GM11168 (cell line): ENCODE data around the gene FPR3.
"Not testable (repeated sequence)": the region's sequence is repeated elsewhere in the genome, so short reads cannot be mapped to it uniquely, and the experiment has no call there.

Experiments used
- in situ Hi-C: fragments of 300-500 bp; cut with MboI; formaldehyde crosslinking; loops from one replicate; pipeline ENCODE4 v1.12.0; 2022; ENCODE audit warnings: low sequenced_read_pairs; ENCODE audit not compliant: unreplicated experiment

The FPR3 gene, protein sequence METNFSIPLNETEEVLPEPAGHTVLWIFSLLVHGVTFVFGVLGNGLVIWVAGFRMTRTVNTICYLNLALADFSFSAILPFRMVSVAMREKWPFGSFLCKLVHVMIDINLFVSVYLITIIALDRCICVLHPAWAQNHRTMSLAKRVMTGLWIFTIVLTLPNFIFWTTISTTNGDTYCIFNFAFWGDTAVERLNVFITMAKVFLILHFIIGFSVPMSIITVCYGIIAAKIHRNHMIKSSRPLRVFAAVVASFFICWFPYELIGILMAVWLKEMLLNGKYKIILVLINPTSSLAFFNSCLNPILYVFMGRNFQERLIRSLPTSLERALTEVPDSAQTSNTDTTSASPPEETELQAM

DNA sequence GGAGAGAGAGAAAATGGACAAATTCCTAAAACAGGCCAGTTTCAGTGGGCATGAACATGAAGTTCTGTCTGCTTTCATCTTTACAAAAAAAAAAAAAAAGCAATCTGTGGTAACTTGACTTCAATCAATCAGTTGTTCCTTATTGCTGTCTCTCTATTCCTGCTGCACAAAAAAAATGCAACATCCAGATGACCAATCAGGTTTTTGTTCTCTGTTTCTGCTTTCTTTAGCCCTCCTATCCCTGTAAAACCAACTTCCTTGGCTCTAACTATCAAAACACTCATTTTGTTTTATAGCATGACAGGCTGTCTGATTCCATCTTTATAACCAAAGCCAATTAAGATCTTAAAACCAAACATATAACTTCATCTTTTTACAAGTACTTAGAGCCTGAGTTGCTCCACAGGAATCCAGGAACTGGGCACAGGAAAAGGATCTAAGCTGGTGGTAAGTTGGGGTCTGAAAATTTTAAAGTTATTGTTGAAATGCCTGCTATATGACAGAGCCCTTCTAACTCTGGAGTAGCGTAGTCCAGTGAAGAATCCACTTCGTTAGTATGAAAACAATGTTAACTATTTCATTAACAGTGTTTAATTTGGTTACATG lies at the start of gene FPR3:
Gene FPR3 (plus strand): TSS at position 273 of the 606 bp plus-strand sequence. CDS start 28,592 bp downstream, outside the sequence.
- in situ Hi-C loops = no loop called here

DNA sequence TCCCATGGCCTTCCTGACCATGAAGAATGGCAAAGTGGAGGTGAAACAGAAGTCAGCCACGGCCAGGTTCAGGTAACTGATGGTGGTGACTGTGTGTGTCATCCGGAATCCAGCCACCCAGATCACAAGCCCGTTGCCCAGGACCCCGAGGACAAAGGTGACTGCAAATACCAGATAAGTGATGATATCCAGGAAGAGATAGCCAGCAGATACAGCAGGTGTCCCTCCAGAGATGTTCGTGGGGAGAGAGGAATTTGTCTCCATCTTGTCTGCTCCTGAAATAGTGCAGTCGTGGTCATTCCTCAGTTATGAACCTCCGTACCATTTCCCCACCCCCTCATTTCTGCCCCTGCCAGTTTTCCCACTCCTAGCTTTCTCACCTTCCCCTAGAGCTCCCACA lies 48.2 kb upstream of the FPR3 start:
- in situ Hi-C loops = no loop called here

DNA sequence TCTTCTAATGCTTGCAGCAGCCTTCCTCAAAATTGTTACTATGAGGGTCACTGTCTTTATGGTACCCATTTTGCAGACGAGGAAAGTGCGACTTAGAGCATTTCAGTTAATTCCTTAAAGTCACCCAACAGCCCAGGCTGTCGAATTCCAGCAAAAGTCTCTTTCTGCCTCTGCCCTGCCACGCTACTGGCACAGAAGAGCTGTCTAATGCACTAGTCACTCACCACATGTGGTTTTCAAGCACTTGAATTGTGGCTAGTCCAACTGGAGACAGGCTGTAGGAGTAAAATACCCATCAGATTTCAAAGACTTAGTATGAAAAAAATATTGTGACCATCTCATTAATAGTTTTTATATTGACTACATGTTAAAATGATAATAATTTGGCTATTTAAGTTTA lies 45.0 kb upstream of the FPR3 start:
- in situ Hi-C loops = no loop called here

DNA sequence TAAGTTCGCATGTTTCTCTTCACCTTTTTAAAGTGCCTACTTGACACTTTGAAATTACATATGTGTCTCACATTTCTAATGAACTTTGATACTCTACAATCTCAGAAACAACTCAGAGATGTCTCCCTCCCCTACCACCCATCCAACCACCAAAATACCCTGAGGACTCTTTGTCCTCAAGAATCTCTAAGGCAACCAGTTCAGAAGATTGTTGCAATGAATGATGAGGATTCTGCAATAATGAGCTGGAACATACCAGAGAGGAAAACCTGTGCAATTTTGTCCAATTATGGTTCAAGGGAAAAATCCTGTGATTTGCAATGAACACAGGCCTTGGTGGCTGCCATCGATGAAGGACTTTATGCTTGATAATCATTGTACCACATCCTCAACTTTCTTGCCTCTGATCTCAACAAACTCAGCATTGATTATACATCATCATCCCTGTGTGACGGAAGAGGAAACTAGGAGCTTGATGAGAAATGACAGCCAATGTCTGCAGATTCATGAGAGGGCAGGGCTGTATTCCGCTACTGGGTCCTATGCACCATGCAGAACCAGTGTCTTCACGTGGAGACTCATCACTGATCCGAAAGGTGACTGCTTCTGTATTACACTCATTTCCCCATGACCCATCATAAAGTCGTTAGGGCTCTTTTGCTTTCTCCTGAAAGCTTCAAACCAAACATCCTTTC lies 44.4 kb upstream of the FPR3 start:
- in situ Hi-C loops = no loop called here

DNA sequence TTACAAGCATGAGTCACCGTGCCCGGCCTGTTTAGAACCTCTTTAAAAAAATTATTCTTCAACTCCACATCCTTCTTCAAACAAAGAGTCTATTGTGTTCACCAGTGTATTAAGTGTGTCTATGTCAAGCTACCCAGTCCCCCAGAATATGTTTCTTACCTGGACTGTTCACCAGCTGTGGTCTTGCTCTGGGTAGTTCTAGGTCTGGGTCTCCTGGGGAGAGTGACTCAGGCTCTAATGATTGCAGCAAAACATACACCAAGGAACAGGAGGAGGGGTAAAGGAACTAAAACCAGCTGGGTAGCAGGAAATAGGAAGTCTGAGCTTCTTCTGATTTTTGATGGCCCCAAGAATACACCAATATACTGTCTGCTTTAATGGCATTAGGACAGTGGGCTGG lies 43.3 kb upstream of the FPR3 start, which contains the start of gene FPR1:
Gene FPR1 (minus strand): TSS at position 224 of the 400 bp plus-strand sequence. CDS start 4,884 bp downstream, outside the sequence.
- in situ Hi-C loops = no loop called here

DNA sequence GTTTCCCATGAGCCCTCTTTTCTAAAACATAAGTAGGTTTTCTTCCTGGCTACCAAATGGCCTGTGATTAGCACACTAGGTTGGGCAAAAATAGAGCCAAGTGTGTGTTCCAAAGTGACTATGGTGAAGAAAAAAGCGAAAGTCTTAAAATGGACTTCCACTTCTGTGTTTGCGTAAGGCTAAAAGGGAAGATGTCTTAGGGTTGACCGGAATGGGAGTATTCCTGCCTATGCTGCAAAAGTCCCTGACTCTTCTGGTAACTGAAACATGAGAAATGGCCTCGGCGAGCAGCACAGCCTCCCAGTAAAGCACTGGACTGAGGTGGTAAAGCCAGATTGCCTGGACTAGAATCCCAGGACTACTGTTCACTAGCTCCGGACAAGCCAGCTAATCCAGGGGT lies 40.8 kb upstream of the FPR3 start:
- in situ Hi-C loops = no loop called here

DNA sequence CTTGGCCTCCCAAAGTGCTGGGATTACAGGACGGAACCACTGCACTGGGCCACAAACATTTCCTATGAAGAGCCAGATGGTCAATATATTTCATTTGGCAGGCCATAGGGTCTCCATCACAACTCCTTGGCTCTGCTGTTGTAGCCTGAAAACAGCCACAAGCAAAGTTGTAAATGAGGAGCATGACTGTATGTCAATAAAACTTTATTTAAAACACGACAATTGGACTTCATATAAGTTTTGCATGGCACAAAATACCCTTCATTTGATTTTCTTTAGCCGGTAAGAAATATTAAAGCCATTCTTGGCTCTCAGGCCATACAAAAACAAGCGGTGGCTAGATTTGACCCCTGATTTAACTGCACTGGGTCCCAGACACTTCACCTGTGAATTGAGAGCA lies 40.2 kb upstream of the FPR3 start:
- in situ Hi-C loops = no loop called here

DNA sequence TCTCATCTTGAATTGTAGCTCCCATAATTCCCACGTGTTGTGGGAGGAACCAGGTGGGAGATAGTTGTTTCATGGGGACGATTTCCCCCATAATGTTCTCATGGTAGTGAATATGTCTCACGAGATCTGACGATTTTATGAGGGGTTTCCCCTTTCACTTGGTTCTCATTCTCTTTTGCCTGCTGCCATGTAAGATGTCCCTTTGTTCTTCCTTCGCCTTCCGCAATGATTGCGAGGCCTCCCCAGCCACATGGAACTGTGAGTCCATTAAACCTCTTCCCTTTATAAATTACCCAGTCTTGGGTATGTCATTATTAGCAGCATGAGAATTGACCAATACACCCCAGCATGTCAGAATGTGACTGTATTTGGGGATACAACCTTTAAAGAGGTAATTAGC lies 39.4 kb upstream of the FPR3 start:
- in situ Hi-C loops = no loop called here

DNA sequence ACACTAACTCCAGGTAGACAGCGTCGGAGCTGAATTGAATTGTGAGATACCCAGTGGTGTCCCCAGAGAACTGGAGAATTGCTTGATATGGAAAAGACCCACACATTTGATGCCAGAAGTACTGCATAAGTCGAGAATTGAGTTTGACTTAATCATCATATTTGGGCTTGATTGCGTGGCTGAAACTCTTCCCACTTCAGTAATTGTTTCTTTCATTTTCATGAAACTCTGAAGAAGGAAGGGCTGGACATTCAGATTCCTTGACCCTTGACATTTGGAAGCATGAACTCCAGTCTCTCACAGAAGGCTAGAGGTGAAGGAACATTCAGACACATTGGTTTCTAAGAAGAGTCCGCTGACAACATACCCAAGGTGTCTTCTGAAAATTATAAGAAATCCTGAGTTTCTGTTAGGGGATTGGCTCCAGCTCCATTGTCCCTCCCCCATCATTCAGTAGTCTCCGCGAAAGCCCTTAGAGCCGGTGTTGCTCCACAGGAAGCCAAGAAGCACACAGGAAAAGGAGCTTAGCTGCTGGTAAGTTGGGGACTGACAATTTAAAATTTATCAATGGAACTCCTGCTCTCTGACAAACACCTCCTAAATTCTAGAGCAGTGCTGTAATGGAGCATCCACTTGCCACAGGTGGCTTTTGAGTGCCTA lies 34.1 kb upstream of the FPR3 start, which contains the start of gene FPR2:
Gene FPR2 (plus strand): TSS at position 484 of the 660 bp plus-strand sequence. CDS start 7,479 bp downstream, outside the sequence.
- in situ Hi-C loops = no loop called here

DNA sequence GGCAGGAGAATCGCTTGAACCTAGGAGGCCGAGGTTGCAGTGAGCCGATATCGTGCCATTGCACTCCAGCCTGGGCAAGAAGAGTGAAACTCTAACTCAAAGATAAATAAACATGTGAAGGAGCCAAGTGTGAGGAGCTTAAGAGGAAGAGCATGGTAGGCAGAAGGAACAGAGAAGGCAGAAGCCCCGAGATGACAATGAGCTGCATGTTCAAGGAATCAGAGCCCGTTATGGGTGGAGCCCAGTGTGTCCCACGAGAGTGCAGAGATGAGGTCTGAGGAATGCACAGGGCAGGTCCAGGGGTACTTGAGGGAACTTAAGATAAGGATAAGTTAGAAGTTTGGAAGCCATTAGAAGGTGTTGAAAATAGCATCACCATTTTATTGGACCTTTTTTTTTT lies 33.3 kb upstream of the FPR3 start:
- in situ Hi-C loops = no loop called here

DNA sequence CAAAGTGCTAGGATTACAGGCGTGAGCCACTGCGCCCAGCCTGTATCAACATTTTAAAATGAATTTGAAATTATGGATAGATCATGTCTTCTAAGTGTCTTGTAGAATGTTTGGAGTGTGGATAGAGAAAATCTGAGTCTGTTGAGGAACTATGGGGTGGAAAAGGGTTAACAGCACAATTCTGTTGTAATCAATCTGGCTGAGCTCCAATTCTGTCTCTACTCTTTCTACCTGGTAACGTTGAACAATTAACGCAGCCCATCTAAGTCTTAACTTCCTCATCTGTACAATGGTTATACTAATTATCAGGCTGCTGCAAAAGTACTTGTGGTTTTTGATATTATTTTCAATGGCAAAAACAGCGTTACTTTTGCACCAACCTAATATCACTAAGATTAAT lies 29.9 kb upstream of the FPR3 start:
- in situ Hi-C loops = no loop called here

DNA sequence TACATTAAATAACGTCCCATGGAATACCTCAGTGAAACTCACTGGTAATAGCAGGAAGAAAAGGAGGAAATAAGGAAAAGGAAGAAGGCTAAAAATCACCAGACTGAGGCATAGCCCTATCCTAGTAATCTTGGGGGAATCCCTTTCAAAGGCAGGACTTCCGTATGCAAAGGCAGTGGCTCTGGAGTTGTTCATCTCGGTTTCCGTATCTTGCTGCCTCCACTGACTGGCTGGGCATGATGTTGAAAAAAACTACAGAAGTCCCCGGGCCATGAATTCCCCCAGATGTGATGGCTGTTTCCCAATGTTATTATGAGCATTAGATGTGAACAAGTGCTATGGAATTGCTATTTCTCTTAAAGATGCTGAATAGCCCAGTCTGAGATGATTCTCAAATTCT lies 28.5 kb upstream of the FPR3 start:
- in situ Hi-C loops = no loop called here

DNA sequence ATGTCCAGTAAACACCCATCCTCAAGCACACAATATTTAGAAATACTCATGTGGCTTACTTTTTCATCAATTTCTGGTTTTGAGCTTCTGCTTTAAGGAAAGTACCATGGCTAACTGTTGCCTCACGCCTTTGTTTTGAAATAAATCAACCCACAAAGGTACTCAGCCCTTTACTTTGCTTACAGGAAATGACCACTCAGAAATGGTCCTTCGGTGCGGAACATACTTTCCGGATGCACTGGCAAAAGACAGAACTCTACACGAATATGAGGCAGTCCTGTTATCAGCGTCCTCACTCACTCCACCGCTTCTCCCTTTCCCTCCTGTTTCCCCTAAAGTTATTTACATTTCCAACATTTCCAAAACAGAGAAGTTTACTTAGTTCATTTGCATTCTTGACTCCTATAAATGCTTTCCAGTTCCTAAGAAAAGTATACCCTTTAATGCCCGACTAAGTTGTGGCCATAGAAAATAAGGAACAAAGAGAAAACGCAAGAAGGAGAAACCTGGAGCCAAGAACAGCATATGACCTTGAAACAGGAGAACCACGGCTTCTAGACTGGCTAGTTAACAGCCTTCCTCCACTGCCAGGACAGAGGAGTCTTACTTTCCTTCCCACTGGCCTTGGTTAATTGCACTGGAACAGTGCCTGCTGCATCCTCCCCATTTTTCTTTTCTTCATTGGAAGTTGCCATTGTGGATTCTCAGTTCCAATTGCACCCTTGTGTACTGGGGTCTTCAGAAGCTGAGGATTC lies 23.4 kb upstream of the FPR3 start:
- in situ Hi-C loops = no loop called here

DNA sequence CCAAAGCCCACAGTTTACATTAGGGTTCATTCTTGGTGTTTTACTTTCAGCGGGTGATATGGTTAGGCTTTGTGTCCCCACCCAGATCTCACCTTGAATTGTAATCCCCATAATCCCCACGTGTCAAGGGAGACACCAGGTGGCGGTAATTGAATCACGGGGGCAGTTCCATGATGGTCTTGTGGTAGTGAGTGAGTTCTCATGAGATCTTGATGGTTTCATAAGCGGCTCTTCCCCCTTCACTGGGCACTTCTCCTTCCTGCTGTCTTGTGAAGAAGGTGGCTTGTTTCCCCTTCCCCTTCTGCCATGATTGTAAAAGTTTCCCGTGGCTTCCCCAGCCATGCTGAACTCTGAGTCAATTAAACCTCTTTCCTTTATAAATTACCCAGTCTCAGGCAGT lies 22.0 kb upstream of the FPR3 start:
- in situ Hi-C loops = no loop called here

DNA sequence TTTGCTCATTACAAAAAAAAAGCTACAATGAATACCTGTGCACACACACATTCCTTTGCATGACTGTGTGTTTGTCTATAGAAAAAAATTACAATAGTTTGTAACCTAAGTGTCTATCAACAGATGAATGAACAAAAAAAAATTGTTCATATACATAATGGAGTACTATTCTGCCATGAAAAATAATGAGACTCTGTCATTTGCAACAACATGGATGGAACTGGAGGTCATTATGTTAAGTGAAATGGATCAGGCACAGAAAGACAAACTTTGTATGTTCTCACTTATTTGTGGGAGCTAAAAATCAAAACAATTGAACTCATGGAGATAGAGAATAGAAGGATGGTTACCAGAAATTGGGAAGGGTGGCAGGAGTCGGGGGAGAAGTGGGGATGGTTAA lies 18.4 kb upstream of the FPR3 start:
- in situ Hi-C loops = not testable (repeated sequence)

DNA sequence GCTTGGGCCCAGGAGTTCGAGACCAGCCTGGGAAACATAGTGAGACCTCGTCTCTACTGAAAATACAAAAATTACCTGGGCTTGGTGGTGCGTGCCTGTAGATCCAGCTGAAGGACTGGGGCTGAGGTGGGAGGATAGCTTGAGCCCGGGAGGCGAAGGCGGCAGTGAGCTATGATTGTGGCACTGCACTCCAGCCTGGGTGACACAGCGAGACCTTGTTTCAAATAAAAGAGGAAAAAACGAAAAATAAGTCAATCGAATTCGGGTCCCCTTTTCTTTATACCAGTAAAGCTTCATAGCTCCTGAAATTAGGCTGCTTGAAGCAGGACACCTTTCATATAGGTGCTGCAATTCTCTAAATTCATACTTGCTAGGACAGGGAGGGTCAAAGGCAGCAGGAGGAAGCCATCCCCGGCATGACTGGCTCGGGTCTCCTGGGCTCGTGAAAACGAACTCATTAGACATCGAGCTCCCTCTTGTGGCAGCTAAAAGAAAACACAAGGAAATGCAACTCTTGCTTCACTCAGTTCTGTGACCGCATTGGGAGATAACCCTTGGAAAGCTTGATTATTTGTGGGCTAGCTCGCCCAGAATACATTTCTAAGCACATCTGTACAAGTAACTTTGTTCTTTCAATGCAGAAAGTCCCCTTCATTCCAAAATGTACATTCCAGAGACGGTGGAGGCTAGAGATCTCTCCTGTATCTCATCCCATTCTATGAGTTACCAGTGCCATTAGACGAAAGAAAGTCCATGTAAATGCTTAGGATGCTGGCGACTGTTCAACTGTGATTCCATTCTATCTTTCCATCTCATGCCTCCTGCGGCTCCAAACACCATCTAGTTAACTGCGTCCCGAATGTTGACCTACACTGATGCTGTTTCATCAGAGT lies 17.1 kb upstream of the FPR3 start:
- in situ Hi-C loops = no loop called here

DNA sequence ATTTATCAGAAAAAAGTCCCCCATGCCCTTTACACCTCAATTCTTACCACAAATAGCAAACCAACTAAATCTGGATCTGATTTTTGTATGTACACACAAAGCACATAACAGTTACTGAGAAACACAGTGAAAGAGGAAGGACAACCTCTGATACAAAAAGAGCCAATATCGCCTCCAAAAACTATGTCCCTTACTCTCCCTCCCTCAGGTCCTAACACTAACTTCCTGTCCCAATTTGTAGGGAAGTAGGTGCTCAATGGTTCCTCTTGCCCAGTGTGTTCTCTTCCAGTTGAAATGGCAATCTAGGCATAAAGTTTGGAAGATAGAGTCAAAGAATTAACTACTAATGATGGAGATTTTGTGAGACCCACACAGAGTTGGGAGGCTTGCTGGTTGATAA lies 15.8 kb upstream of the FPR3 start:
- in situ Hi-C loops = no loop called here

DNA sequence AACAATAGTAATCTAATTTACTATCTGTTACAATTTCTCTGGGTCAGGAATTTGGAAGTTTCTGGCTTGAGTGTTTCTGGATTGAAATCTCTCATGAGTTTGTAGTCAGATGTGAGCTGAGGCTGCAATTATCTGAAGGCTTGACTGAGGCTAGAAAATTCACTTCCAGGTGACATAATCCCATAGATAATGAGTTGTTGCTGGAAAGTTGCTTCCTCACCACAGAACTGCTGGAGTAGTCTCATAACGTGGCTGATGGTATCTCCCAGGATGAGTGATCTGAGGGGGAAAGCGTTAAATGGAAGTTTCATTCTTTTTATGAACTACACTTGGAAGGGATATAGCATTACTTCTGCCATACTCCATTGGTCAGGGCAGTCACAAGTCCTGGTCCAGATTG lies 15.3 kb upstream of the FPR3 start:
- in situ Hi-C loops = no loop called here

DNA sequence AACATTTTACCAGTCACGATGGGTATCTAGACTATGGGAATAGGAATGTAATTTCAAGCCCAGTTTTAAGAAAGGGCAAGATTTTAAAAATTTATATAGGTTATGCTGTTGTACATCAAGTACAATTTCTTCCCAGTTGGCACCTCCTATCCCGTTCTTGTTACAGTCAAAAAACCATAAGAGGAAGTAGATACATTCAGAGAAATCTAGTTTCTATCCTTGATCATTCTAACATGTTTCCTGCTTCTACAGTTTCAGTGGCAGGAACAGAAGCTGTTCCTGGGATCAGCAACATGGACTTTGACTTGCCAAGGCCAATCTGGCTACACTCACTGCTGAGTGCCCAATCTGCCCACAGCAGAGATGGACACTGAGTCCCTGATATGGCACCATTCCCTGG lies 14.7 kb upstream of the FPR3 start:
- in situ Hi-C loops = no loop called here
